ENCODE data around the gene DHX40. TPM values are rescaled to one million over a fixed set of nuclear protein-coding genes. Genes with fewer than 3 reads are reported as not detected.

DHX40 gene
- total and polyA plus RNA-seq, 2 of the 8 experiments (the other 6 are each of a cell fraction or from before 2014, with no cell fraction given) = 13.5 to 28.3 TPM

GRCh38 chr17:59629174-59629573 is 63.8 kb downstream of the DHX40 start:
- CTCF ChIA-PET (ENCODE audit: partially characterized antibody) = interaction anchor here (1.1 kb wide), 1 partner anchor 12 kb away, joined by 7 read pairs; no protein-coding TSS in a partner anchor
- Histone ChIP-seq H3K23me2 (ENCODE audit: low read depth, low read length) (no peaks in the 10 kb centered on the region), H3K27ac (ENCODE audit: low read depth, low read length) (no peak overlapping the region), H2BK5ac (ENCODE audit: low read depth, low read length) (no peak overlapping the region), H3K14ac (ENCODE audit: insufficient read length) (no peak overlapping the region), H4K20me1 (replicated peaks in 1 of 2; ENCODE audit: control insufficient read depth in 1 of 2, insufficient read depth in 2 of 2, low read length in 2 of 2) (peaks cover 8 to 15% of the 10 kb centered on the region in 2 experiments), H2AK5ac (ENCODE audit: low read depth, low read length) (no peak overlapping the region), H3K4me1 (replicated peaks in 1 of 4; ENCODE audit: control insufficient read depth in 3 of 4, insufficient read depth in 4 of 4, low read length in 3 of 4) (peaks cover 0 to 5% (median 4%) of the 10 kb centered on the region in 4 experiments; a peak in 5 of 7 replicates), H3K23ac (ENCODE audit: insufficient read length) (no peak overlapping the region), H3K9ac (replicated peaks in 1 of 4; ENCODE audit: extremely low read depth in 1 of 4, low read depth in 3 of 4, low read length in 3 of 4) (no peak overlapping the region), H3K79me2 (ENCODE audit: control insufficient read depth in 1 of 2, insufficient read depth in 2 of 2, low read length in 2 of 2) (peaks cover 48 to 97% of the 10 kb centered on the region in 2 experiments), H3K18ac (ENCODE audit: extremely low read depth, low read length) (no peak overlapping the region), H3K4me3 (ENCODE audit: extremely low read depth in 1 of 4, insufficient read depth in 2 of 4, low read depth in 3 of 4, low read length in 4 of 4) (no peak overlapping the region), H2BK15ac (ENCODE audit: low read length) (no peak overlapping the region), H3K36me3 (ENCODE audit: control insufficient read depth in 2 of 4, insufficient read depth in 4 of 4, low read length in 3 of 4) (peaks cover 0 to 6% (median 0%) of the 10 kb centered on the region in 4 experiments; a peak in 1 of 8 replicates), H3K79me1 (ENCODE audit: low read depth, low read length) (no peaks in the 10 kb centered on the region; the same call in 1 of the 2 replicates), H3K56ac (replicated peaks; ENCODE audit: insufficient read length, low read depth, low read length) (no peak overlapping the region), H3K4me2 (ENCODE audit: insufficient read depth in 1 of 2, low read depth in 2 of 2, low read length in 2 of 2) (no peak overlapping the region), H2BK12ac (ENCODE audit: low read depth, low read length) (no peak overlapping the region), H2BK20ac (ENCODE audit: low read length) (no peak overlapping the region), H3K27me3 (replicated peaks in 1 of 4; ENCODE audit: control insufficient read depth in 3 of 4, extremely low read depth in 1 of 4, insufficient read depth in 3 of 4, low read length in 3 of 4) (no peaks in the 10 kb centered on the region), H4K5ac (ENCODE audit: insufficient read length, low read depth, low read length) (no peak overlapping the region), H4K91ac (replicated peaks; ENCODE audit: insufficient read length, low read length) (no peak overlapping the region), H4K8ac (ENCODE audit: extremely low read depth, insufficient read depth, low read length) (no peak overlapping the region), H2AFZ (ENCODE audit: low read length) (no peak overlapping the region), H2BK120ac (replicated peaks; ENCODE audit: low read depth, low read length) (no peak overlapping the region), H3K9me3 (ENCODE audit: insufficient read depth in 2 of 2, low read depth in 1 of 2, low read length in 1 of 2) (0 out of 4 replicates have a peak, but pooled peaks cover 0 to 4% of the 10 kb centered on the region in 2 experiments), H3K4ac (replicated peaks; ENCODE audit: insufficient read length, low read depth, low read length) (no peak overlapping the region)
- FAIRE-seq = no peak
- 100% methylated on average over 2 of the region's 3 CpGs; no CpG with 5 or more reads in 1 of the 2 experiments for WGBS, 2 experiments (ENCODE audit: extremely low coverage in 1 of 2, insufficient coverage in 1 of 2, insufficient read length in 1 of 2, insufficient replicate concordance in 2 of 2, low coverage in 1 of 2, low lambda C conversion rate in 2 of 2, missing lambda C conversion rate in 1 of 2)
- no peak for DNase-seq (ENCODE audit: low read depth in 1 of 2, low spot score in 2 of 2)
- POLR2A ChIA-PET (ENCODE audit: partially characterized antibody) = interaction anchor here (0.5 to 1.2 kb wide), 3 partner anchors 9 to 14 kb away, joined by 3 to 7 read pairs (median 4); partner anchors contain the start of gene CLTC
- TF ChIP-seq EP300 (IDR thresholded peaks at IDR 0.05; ENCODE audit: borderline replicate concordance in 1 of 2, low read depth in 2 of 2, low read length in 2 of 2) = no peak
- no peak for TF ChIP-seq TEAD4 (IDR thresholded peaks at IDR 0.05; ENCODE audit: low read depth, low read length)
- TF ChIP-seq CHD2 (IDR thresholded peaks at IDR 0.05; ENCODE audit: low read length) = no peak
- no peak for TF ChIP-seq ZNF274 (IDR thresholded peaks at IDR 0.05; ENCODE audit: borderline replicate concordance, extremely low read depth, low read length)
- no peak for TF ChIP-seq SP1 (IDR thresholded peaks at IDR 0.05; ENCODE audit: low read depth, low read length)
- TF ChIP-seq SP4 (IDR thresholded peaks at IDR 0.05; ENCODE audit: low read length) = no peak
- TF ChIP-seq SIX5 (IDR thresholded peaks at IDR 0.05; ENCODE audit: low read depth, low read length) = no peak
- TF ChIP-seq POLR2A (IDR thresholded peaks at IDR 0.05; ENCODE audit: control extremely low read depth in 1 of 2, low read depth in 2 of 2, low read length in 2 of 2) = no peak
- TF ChIP-seq SAP30 (IDR thresholded peaks at IDR 0.05; ENCODE audit: insufficient read depth, insufficient replicate concordance, low read length) = no peak
- TF ChIP-seq CHD1 (IDR thresholded peaks at IDR 0.05; ENCODE audit: low read depth, low read length) = no peak
- TF ChIP-seq TBP (IDR thresholded peaks at IDR 0.05; ENCODE audit: low read depth, low read length) = no peak
- no peak for TF ChIP-seq JUN (IDR thresholded peaks at IDR 0.05; ENCODE audit: low read depth, low read length)
- TF ChIP-seq BCL11A (IDR thresholded peaks at IDR 0.05; ENCODE audit: low read depth in 2 of 2, low read length in 2 of 2) = no peak
- TF ChIP-seq MAX (IDR thresholded peaks at IDR 0.05) = no peak
